Measurements from ENCODE around the gene SYNGR1.

DNA sequence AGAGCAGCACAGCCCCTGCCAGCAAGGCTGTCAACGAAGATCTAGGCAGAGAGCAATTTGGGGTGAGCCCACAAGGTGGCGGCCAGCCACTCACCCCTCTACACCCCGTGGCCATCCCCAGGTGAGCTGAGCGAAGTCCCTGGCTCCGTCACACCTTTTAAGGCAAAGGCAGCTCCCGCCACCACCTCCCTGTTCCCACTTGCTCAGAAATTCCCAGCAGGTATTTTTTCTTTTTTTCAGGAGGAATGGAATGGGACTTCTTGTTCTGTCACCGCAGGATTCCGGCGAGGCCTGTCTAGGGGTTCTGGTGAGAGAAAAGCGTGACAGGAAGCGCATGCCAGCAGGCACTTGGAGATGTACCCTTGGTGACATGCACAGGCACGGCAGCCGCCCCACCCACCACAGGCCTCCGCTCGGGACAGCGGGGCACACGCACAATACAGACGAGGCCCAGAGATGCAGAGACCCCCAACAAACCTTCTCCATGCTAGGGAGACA is 40.4 kb upstream of the SYNGR1 start:
- TF ChIP-seq, protein P1, sequence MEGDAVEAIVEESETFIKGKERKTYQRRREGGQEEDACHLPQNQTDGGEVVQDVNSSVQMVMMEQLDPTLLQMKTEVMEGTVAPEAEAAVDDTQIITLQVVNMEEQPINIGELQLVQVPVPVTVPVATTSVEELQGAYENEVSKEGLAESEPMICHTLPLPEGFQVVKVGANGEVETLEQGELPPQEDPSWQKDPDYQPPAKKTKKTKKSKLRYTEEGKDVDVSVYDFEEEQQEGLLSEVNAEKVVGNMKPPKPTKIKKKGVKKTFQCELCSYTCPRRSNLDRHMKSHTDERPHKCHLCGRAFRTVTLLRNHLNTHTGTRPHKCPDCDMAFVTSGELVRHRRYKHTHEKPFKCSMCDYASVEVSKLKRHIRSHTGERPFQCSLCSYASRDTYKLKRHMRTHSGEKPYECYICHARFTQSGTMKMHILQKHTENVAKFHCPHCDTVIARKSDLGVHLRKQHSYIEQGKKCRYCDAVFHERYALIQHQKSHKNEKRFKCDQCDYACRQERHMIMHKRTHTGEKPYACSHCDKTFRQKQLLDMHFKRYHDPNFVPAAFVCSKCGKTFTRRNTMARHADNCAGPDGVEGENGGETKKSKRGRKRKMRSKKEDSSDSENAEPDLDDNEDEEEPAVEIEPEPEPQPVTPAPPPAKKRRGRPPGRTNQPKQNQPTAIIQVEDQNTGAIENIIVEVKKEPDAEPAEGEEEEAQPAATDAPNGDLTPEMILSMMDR (IDR thresholded peaks at IDR 0.05; ENCODE audit: low read depth, low read length): peak; percentile 25; the same call in 1 of the 2 replicates
- TF ChIP-seq EZH2phosphoT487 (IDR thresholded peaks at IDR 0.05; ENCODE audit: low read depth): no peak

All from OCI-LY3 (cell line).